Naive thymus-derived CD4-positive, alpha-beta T cell (primary cell): ENCODE results near the gene ZNF215. TPM values are rescaled to one million over a fixed set of nuclear protein-coding genes. Genes with fewer than 3 reads are reported as not detected.

ENCODE experiments used
- ATAC-seq: fragments of 150-1000 bp; cut with Tn5 transposase; 2 replicates; pipeline ENCODE4 v1.10.0; 2021; ENCODE audit warnings: mild to moderate bottlenecking, moderate library complexity
- CTCF ChIA-PET: fragments of 350-600 bp; sonication (Branson Sonifier 250); formaldehyde crosslinking; loops from one replicate; lab custom pipeline; 2021; ENCODE audit warnings: antibody characterized with exemption; lab: Charles Lee
- POLR2A ChIA-PET: fragments of 350-600 bp; sonication (Branson Sonifier 250); formaldehyde crosslinking; loops from one replicate; lab custom pipeline; 2021; ENCODE audit warnings: antibody characterized with exemption, inconsistent platforms; lab: Charles Lee
- DNase-seq, 9 donors: peaks; one replicate each; pipeline versions ENCODE4 v3.0.0 to v3.0.0-alpha.2; 2020 to 2022; ENCODE audit warnings: mixed read lengths in 1 of 9
- H3K27ac ChIP-seq: one replicate; pipeline ENCODE4 v1.7.0; 2013; ENCODE audit warnings: mild to moderate bottlenecking, low read depth, low read length, moderate library complexity
- H3K27me3 ChIP-seq, 2 donors: one replicate each; pipeline ENCODE4 v1.7.0; 2013; ENCODE audit warnings: low read length in 2 of 2, mild to moderate bottlenecking in 2 of 2, moderate library complexity in 2 of 2; ENCODE audit not compliant: control insufficient read depth in 2 of 2, insufficient read depth in 2 of 2
- H3K36me3 ChIP-seq, 3 experiments: 1 replicate in 2 of 3; 2 replicates in 1 of 3; pipeline ENCODE4 v1.7.0; 2013; ENCODE audit warnings: low read length in 3 of 3, mild to moderate bottlenecking in 3 of 3, moderate library complexity in 1 of 3; ENCODE audit not compliant: insufficient read depth in 3 of 3, control insufficient read depth in 2 of 3
- H3K4me1 ChIP-seq, 2 donors: one replicate each; pipeline ENCODE4 v1.7.0; 2013; ENCODE audit warnings: low read length in 2 of 2, mild to moderate bottlenecking in 2 of 2, moderate library complexity in 1 of 2; ENCODE audit not compliant: control insufficient read depth in 2 of 2, insufficient read depth in 2 of 2
- H3K4me3 ChIP-seq: 2 replicates; pipeline ENCODE4 v1.7.0; 2013; ENCODE audit warnings: mild to moderate bottlenecking, low read length
- H3K9me3 ChIP-seq, 3 experiments: 1 replicate in 2 of 3; 2 replicates in 1 of 3; pipeline ENCODE4 v1.7.0; 2013; ENCODE audit warnings: low read length in 3 of 3; ENCODE audit not compliant: control insufficient read depth in 2 of 3
- H3K27ac Mint-ChIP-seq, 9 donors: one replicate each; pipeline ENCODE4 v1.8.0; 2020 to 2022; ENCODE audit warnings: mixed read lengths in 9 of 9, mild to moderate bottlenecking in 8 of 9, moderate library complexity in 5 of 9, inconsistent platforms in 2 of 9
- H3K27me3 Mint-ChIP-seq, 5 donors: one replicate each; pipeline ENCODE4 v1.8.0; 2021 to 2022; ENCODE audit warnings: mixed read lengths in 5 of 5, mild to moderate bottlenecking in 1 of 5
- H3K36me3 Mint-ChIP-seq, 5 donors: one replicate each; pipeline ENCODE4 v1.8.0; 2020 to 2022; ENCODE audit warnings: mixed read lengths in 5 of 5, mild to moderate bottlenecking in 3 of 5, inconsistent platforms in 1 of 5
- H3K4me1 Mint-ChIP-seq, 7 donors: one replicate each; pipeline ENCODE4 v1.8.0; 2020 to 2022; ENCODE audit warnings: mixed read lengths in 7 of 7, mild to moderate bottlenecking in 3 of 7, inconsistent platforms in 1 of 7
- H3K4me3 Mint-ChIP-seq, 10 donors: one replicate each; pipeline ENCODE4 v1.8.0; 2020 to 2022; ENCODE audit warnings: mild to moderate bottlenecking in 10 of 10, mixed read lengths in 10 of 10, moderate library complexity in 6 of 10, inconsistent platforms in 2 of 10
- H3K9me3 Mint-ChIP-seq, 11 donors: one replicate each; pipeline ENCODE4 v1.8.0; 2020 to 2022; ENCODE audit warnings: mixed read lengths in 11 of 11, mild to moderate bottlenecking in 4 of 11, inconsistent platforms in 1 of 11, moderate library complexity in 1 of 11
- intact Hi-C, 2 donors: fragments of 100-400 bp; cut with micrococcal nuclease; formaldehyde crosslinking; loops; one replicate each; pipeline ENCODE4 v1.15.1; 2023
- polyA plus RNA-seq, 2 donors: library from polyadenylated mRNA; unstranded; fragments of 300-500 nt; fragmentation: Illumina TruSeq; gene quantifications; one replicate each; pipeline ENCODE4 v1.2.3, GENCODE V29; 2021
- total RNA-seq, 6 experiments: library from RNA in 5 of 6; stranded (reverse) in 5 of 6; gene quantifications; 1 replicate in 5 of 6; 2 replicates in 1 of 6; pipeline ENCODE4 v1.2.3 and lab custom pipeline; 2021 to 2026

ZNF215 gene
- total and polyA plus RNA-seq, 7 experiments from 2014 or later: 0.35 to 2.4 (median 0.54) TPM; not detected in 2

DNA sequence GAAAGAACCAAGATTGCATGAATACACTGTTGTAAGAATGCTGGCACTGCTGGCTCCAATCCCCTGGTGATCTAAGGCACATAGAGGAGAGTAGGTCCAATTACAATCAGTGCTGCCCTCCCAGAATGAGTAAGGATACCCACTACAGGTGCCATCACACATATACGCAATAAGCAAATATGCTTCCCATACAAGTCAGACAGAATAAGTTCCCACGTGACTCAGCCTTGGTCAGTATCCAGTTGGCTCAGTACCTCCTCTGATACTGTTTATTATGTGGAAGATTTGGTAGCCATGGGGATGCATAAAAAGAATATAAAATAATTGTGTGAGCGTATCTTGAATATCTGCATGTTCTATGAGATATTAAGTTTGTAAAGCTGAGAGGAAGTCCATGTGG, 14.3 kb upstream of the ZNF215 start:
- Mint-ChIP-seq H3K27me3 (peaks cover 0 to 4% (median 0%) of the 10 kb centered on the region in 5 donors), H3K4me3 (no peak overlapping the region), H3K9me3 (peaks cover 0 to 4% (median 0%) of the 10 kb centered on the region in 11 donors), H3K27ac (no peak overlapping the region), H3K4me1 (peaks cover 0 to 8% (median 0%) of the 10 kb centered on the region in 7 donors), H3K36me3 (no peaks in the 10 kb centered on the region)
- no peak overlapping the region for H3K4me3 ChIP-seq
- no peak for DNase-seq
- CTCF ChIA-PET: no interaction called here
- H3K36me3 ChIP-seq: no peaks in the 10 kb centered on the region
- no peaks in the 10 kb centered on the region for H3K27me3 ChIP-seq
- H3K27ac ChIP-seq: no peak overlapping the region
- H3K4me1 ChIP-seq: no peaks in the 10 kb centered on the region
- no peaks in the 10 kb centered on the region for H3K9me3 ChIP-seq
- POLR2A ChIA-PET: no interaction called here
- ATAC-seq: no peak
- intact Hi-C loops: no loop called here

GRCh38 chr11:6919698-6920097, 6.5 kb upstream of the ZNF215 start:
- Histone ChIP-seq H3K27me3 (no peaks in the 10 kb centered on the region), H3K9me3 (no peaks in the 10 kb centered on the region), H3K4me1 (no peaks in the 10 kb centered on the region), H3K4me3 (no peak overlapping the region), H3K27ac (no peak overlapping the region), H3K36me3 (no peaks in the 10 kb centered on the region)
- DNase-seq: no peak
- no peak for ATAC-seq
- peaks cover 0 to 5% (median 0%) of the 10 kb centered on the region in 11 donors for H3K9me3 Mint-ChIP-seq
- peaks cover 4 to 51% (median 40%) of the 10 kb centered on the region in 5 donors for H3K27me3 Mint-ChIP-seq
- ChIA-PET CTCF (no interaction called here), POLR2A (no interaction called here)
- H3K4me1 Mint-ChIP-seq: peaks cover 0 to 3% (median 0%) of the 10 kb centered on the region in 7 donors
- H3K4me3 Mint-ChIP-seq: no peak overlapping the region
- intact Hi-C loops: no loop called here
- no peak overlapping the region for H3K27ac Mint-ChIP-seq
- H3K36me3 Mint-ChIP-seq: no peaks in the 10 kb centered on the region

- intact Hi-C loops: no loop called here
- POLR2A ChIA-PET: no interaction called here
- no peak within 1 kb of the TSS for H3K4me3 ChIP-seq
- Mint-ChIP-seq H3K27me3 (peaks cover 9 to 58% (median 47%) of the 10 kb centered on the region in 5 donors), H3K36me3 (no peaks in the 10 kb centered on the region), H3K4me1 (peaks cover 0 to 7% (median 2%) of the 10 kb centered on the region in 7 donors), H3K4me3 (no peak within 1 kb of the TSS), H3K9me3 (peaks cover 0 to 5% (median 1%) of the 10 kb centered on the region in 11 donors), H3K27ac (no peak within 1 kb of the TSS)
- CTCF ChIA-PET: no interaction called here
- H3K36me3 ChIP-seq: no peaks in the 10 kb centered on the region
- DNase-seq: no peak
- H3K27ac ChIP-seq: no peak within 1 kb of the TSS
- no peak for ATAC-seq
- H3K4me1 ChIP-seq: no peaks in the 10 kb centered on the region
- no peaks in the 10 kb centered on the region for H3K27me3 ChIP-seq
- H3K9me3 ChIP-seq: no peaks in the 10 kb centered on the region
These were observed 5.5 kb upstream of the ZNF215 start, which contains the start of gene OR2D3 for GRCh38 chr11:6920702-6921101. Gene OR2D3, plus strand, starts transcription at chr11:6921002. Its CDS starts 0 bp downstream, at chr11:6921002.

GRCh38 chr11:6925007-6925577, 1.1 kb upstream of the ZNF215 start:
- peaks cover 0 to 8% of the 10 kb centered on the region in 2 donors for H3K4me1 ChIP-seq
- peaks cover 7 to 31% (median 21%) of the 10 kb centered on the region in 7 donors for H3K4me1 Mint-ChIP-seq
- intact Hi-C loops: loop anchor here in 1 of 2 donors (5.0 kb wide), 1 partner anchor 178 kb away; no protein-coding TSS in a partner anchor
- no peak for ATAC-seq
- H3K9me3 Mint-ChIP-seq: peaks cover 0 to 4% (median 0%) of the 10 kb centered on the region in 11 donors
- DNase-seq: no peak
- H3K36me3 Mint-ChIP-seq: no peaks in the 10 kb centered on the region
- ChIA-PET POLR2A (no interaction called here), CTCF (no interaction called here)
- H3K9me3 ChIP-seq: no peaks in the 10 kb centered on the region
- peaks cover 0 to 3% of the 10 kb centered on the region in 2 donors for H3K27me3 ChIP-seq
- H3K36me3 ChIP-seq: peaks cover 0 to 5% (median 0%) of the 10 kb centered on the region in 3 experiments
- H3K4me3 ChIP-seq: no peak overlapping the region
- peaks cover 30 to 74% (median 66%) of the 10 kb centered on the region in 5 donors for H3K27me3 Mint-ChIP-seq
- H3K27ac Mint-ChIP-seq: peak overlapping the region in 1 of 9 donors; percentile 37
- peak overlapping the region in 4 of 10 donors; percentile 21 to 82 (median 53) for H3K4me3 Mint-ChIP-seq
- no peak overlapping the region for H3K27ac ChIP-seq

DNA sequence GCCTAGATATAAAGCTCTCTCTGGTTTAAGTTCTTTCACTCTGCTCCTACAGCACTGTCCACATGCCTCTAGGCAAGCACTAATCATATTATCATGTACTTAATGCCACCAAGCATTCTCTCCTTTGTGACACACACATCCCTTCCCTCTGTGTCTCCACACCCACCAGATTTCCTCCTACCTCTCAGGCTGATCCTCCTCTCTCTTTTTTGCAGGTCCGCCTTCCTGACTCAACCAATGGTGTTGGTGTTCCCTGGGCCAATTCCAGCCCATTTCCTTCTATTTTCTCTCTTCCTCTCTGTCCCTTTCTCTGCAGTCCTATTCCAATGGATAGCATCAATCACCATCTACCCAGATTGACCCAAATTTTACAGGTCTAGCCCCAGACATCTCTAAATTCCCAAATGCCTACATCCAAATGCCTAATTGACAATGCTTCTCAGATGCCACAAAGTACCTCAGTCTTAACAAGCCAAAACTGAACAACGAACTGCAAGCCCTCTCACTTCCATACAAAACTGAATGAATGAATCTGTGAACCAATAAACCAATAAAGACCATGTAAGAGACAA, 504 bp upstream of the ZNF215 start:
- H3K27me3 Mint-ChIP-seq: peaks cover 30 to 80% (median 72%) of the 10 kb centered on the region in 5 donors
- POLR2A ChIA-PET: no interaction called here
- H3K36me3 Mint-ChIP-seq: peaks cover 0 to 3% (median 0%) of the 10 kb centered on the region in 5 donors
- peaks cover 0 to 3% of the 10 kb centered on the region in 2 donors for H3K27me3 ChIP-seq
- H3K27ac Mint-ChIP-seq: peak overlapping the region in 3 of 9 donors; percentile 27 to 37 (median 34)
- intact Hi-C loops: loop anchor here in 1 of 2 donors (5.0 kb wide), 1 partner anchor 178 kb away; no protein-coding TSS in a partner anchor
- peaks cover 0 to 4% (median 0%) of the 10 kb centered on the region in 11 donors for H3K9me3 Mint-ChIP-seq
- peak overlapping the region; percentile 65 to 91 (median 78) for H3K4me3 Mint-ChIP-seq
- no peak overlapping the region for H3K27ac ChIP-seq
- peaks cover 0 to 5% (median 0%) of the 10 kb centered on the region in 3 experiments for H3K36me3 ChIP-seq
- no peak for ATAC-seq
- CTCF ChIA-PET: no interaction called here
- peaks cover 7 to 36% (median 21%) of the 10 kb centered on the region in 7 donors for H3K4me1 Mint-ChIP-seq
- peak overlapping the region; percentile 48 for H3K4me3 ChIP-seq
- H3K9me3 ChIP-seq: no peaks in the 10 kb centered on the region
- DNase-seq: peak in 1 of 9 donors; percentile 12
- H3K4me1 ChIP-seq: peaks cover 0 to 8% of the 10 kb centered on the region in 2 donors

GRCh38 chr11:6927030-6927617, 898 bp downstream of the ZNF215 start:
- peaks cover 0 to 8% of the 10 kb centered on the region in 2 donors for H3K4me1 ChIP-seq
- H3K4me1 Mint-ChIP-seq: peaks cover 7 to 40% (median 23%) of the 10 kb centered on the region in 7 donors
- peaks cover 0 to 1% (median 0%) of the 10 kb centered on the region in 11 donors for H3K9me3 Mint-ChIP-seq
- H3K27me3 ChIP-seq: peaks cover 0 to 3% of the 10 kb centered on the region in 2 donors
- peak overlapping the region in 1 of 9 donors; percentile 29 for H3K27ac Mint-ChIP-seq
- DNase-seq (no peak), ATAC-seq (no peak)
- peak overlapping the region; percentile 47 for H3K27ac ChIP-seq
- peak overlapping the region; percentile 48 for H3K4me3 ChIP-seq
- peaks cover 30 to 81% (median 71%) of the 10 kb centered on the region in 5 donors for H3K27me3 Mint-ChIP-seq
- peaks cover 0 to 3% (median 0%) of the 10 kb centered on the region in 5 donors for H3K36me3 Mint-ChIP-seq
- no peaks in the 10 kb centered on the region for H3K9me3 ChIP-seq
- peak overlapping the region; percentile 65 to 91 (median 76) for H3K4me3 Mint-ChIP-seq
- POLR2A ChIA-PET: interaction anchor here (0.7 kb wide), 1 partner anchor 577 kb away, joined by 3 read pairs; no protein-coding TSS in a partner anchor
- intact Hi-C loops: loop anchor here in 1 of 2 donors (5.0 kb wide), 1 partner anchor 180 kb away; no protein-coding TSS in a partner anchor
- peaks cover 0 to 5% (median 0%) of the 10 kb centered on the region in 3 experiments for H3K36me3 ChIP-seq
- CTCF ChIA-PET: no interaction called here
